Sciatic nerve (tissue), 2 donors: ENCODE results near the gene CD69. TPM values are rescaled to one million over a fixed set of nuclear protein-coding genes. Genes with fewer than 3 reads are reported as not detected.

Experiments used
- ATAC-seq: fragments of 200-7000 bp; cut with Tn5 transposase; one replicate; pipeline ENCODE4 v1.9.1; 2020; ENCODE audit warnings: mild to moderate bottlenecking, moderate library complexity
- DNase-seq: peaks from one replicate; pipeline ENCODE4 v3.0.0-alpha.2; 2020; ENCODE audit warnings: low spot score
- intact Hi-C: fragments of 100-400 bp; cut with DNase I; formaldehyde crosslinking; loops from one replicate; pipeline ENCODE4 v1.14.2; 2022
- total RNA-seq: library from RNA; stranded (reverse); fragmentation: NEBNext Ultra II Directional; extraction: Animal tissue kit (Norgen Biotek cat#: 25700); gene quantifications from one replicate; pipeline ENCODE4 v1.2.1, GENCODE V29; 2021
- donor health status: DM: no; HTN: no; CAD: no.
- donor health status: DM: no; HTN: no; CAD: no.

Gene CD69
- total RNA-seq, 1 donor from 2014 or later = 10.9 TPM

GRCh38 chr12:9784326-9784725 lies 23.6 kb upstream of the CD69 start:
- no peak for DNase-seq
- intact Hi-C loops = no loop called here
- ATAC-seq = no peak

- ATAC-seq (no peak), DNase-seq (no peak)
- intact Hi-C loops = no loop called here
Measured at GRCh38 chr12:9782547-9783382, 22.1 kb upstream of the CD69 start.

- ATAC-seq (no peak), DNase-seq (no peak)
- intact Hi-C loops = no loop called here
Measured at GRCh38 chr12:9781360-9781759, 20.7 kb upstream of the CD69 start.

- no peak for ATAC-seq
- intact Hi-C loops = no loop called here
- DNase-seq = no peak
Measured at GRCh38 chr12:9779209-9779608, 18.5 kb upstream of the CD69 start.

GRCh38 chr12:9776781-9777180 lies 16.1 kb upstream of the CD69 start:
- ATAC-seq (no peak), DNase-seq (no peak)
- intact Hi-C loops = no loop called here

GRCh38 chr12:9773216-9773877 lies 12.6 kb upstream of the CD69 start:
- intact Hi-C loops = no loop called here
- ATAC-seq (no peak), DNase-seq (no peak)

- intact Hi-C loops = no loop called here
- ATAC-seq (peak; percentile 23), DNase-seq (no peak)
Measured at GRCh38 chr12:9763025-9763424, 2.3 kb upstream of the CD69 start.

GRCh38 chr12:9762369-9762768 lies 1.7 kb upstream of the CD69 start:
- ATAC-seq (no peak), DNase-seq (no peak)
- intact Hi-C loops = no loop called here

GRCh38 chr12:9761419-9761781 lies 699 bp upstream of the CD69 start:
- ATAC-seq (peak; percentile 45), DNase-seq (no peak)
- intact Hi-C loops = no loop called here

GRCh38 chr12:9760120-9760519 lies 581 bp downstream of the CD69 start:
- ATAC-seq (no peak), DNase-seq (no peak)
- intact Hi-C loops = no loop called here

- intact Hi-C loops = no loop called here
- no peak for ATAC-seq
- DNase-seq = no peak
Measured at GRCh38 chr12:9759694-9760093, 1.0 kb downstream of the CD69 start.

GRCh38 chr12:9758119-9758518 lies 2.6 kb downstream of the CD69 start:
- intact Hi-C loops = no loop called here
- DNase-seq = no peak
- no peak for ATAC-seq

GRCh38 chr12:9757433-9758025 lies 3.2 kb downstream of the CD69 start:
- intact Hi-C loops = no loop called here
- no peak for ATAC-seq
- no peak for DNase-seq

GRCh38 chr12:9756706-9757105 lies 4.0 kb downstream of the CD69 start:
- intact Hi-C loops = no loop called here
- ATAC-seq (no peak), DNase-seq (no peak)

- DNase-seq = no peak
- no peak for ATAC-seq
- intact Hi-C loops = no loop called here
Measured at GRCh38 chr12:9756170-9756569, 4.5 kb downstream of the CD69 start.

GRCh38 chr12:9755567-9755966 lies 5.1 kb downstream of the CD69 start:
- ATAC-seq (no peak), DNase-seq (no peak)
- intact Hi-C loops = no loop called here

GRCh38 chr12:9755035-9755434 lies 5.7 kb downstream of the CD69 start:
- intact Hi-C loops = no loop called here
- no peak for ATAC-seq

GRCh38 chr12:9754099-9754927 lies 6.4 kb downstream of the CD69 start:
- ATAC-seq = no peak
- intact Hi-C loops = no loop called here
- DNase-seq = no peak

More at GRCh38 chr12:9755035-9755434, 5.7 kb downstream of the CD69 start:
- no peak for DNase-seq

- DNase-seq (no peak), ATAC-seq (no peak)
- intact Hi-C loops = no loop called here
Measured at GRCh38 chr12:9753498-9753897, 7.2 kb downstream of the CD69 start.

GRCh38 chr12:9753073-9753472 lies 7.6 kb downstream of the CD69 start:
- intact Hi-C loops = no loop called here
- ATAC-seq (no peak), DNase-seq (no peak)
